HG02623 (cell line): ENCODE measurements around the gene TCERG1L.

ENCODE experiments used
- ATAC-seq: cut with Tn5 transposase; IDR thresholded peaks from one replicate; pipeline ENCODE4 v1.9.1; 2021; ENCODE audit warnings: moderate library complexity; ENCODE audit not compliant: unreplicated experiment

TCERG1L gene

GRCh38 chr10:131211965-131212619 is 99.4 kb downstream of the TCERG1L start:
- ATAC-seq, result no peak

- no peak for ATAC-seq
Observed at GRCh38 chr10:131211559-131211958, 100.0 kb downstream of the TCERG1L start.

- no peak for ATAC-seq
Observed at GRCh38 chr10:131211146-131211545, 100.4 kb downstream of the TCERG1L start.

- ATAC-seq, result no peak
Observed at GRCh38 chr10:131210181-131210580, 101.3 kb downstream of the TCERG1L start.

GRCh38 chr10:131207584-131208532 is 103.7 kb downstream of the TCERG1L start:
- ATAC-seq, result no peak

- no peak for ATAC-seq
Observed at GRCh38 chr10:131207176-131207575, 104.3 kb downstream of the TCERG1L start.

- ATAC-seq, result no peak
Observed at GRCh38 chr10:131206111-131206995, 105.2 kb downstream of the TCERG1L start.

- no peak for ATAC-seq
Observed at GRCh38 chr10:131205556-131205955, 106.0 kb downstream of the TCERG1L start.

GRCh38 chr10:131204406-131205152 is 106.9 kb downstream of the TCERG1L start:
- no peak for ATAC-seq

GRCh38 chr10:131203456-131204357 is 107.8 kb downstream of the TCERG1L start:
- ATAC-seq, result no peak

- no peak for ATAC-seq
Observed at GRCh38 chr10:131202990-131203389, 108.5 kb downstream of the TCERG1L start.

- ATAC-seq, result no peak
Observed at GRCh38 chr10:131201741-131202515, 109.6 kb downstream of the TCERG1L start.

GRCh38 chr10:131200856-131201470 is 110.6 kb downstream of the TCERG1L start:
- ATAC-seq, result no peak

- ATAC-seq, result no peak
Observed at GRCh38 chr10:131199646-131200045, 111.9 kb downstream of the TCERG1L start.

- ATAC-seq, result no peak
Observed at GRCh38 chr10:131198843-131199242, 112.7 kb downstream of the TCERG1L start.

GRCh38 chr10:131198401-131198800 is 113.1 kb downstream of the TCERG1L start:
- no peak for ATAC-seq

- no peak for ATAC-seq
Observed at GRCh38 chr10:131196176-131196885, 115.2 kb downstream of the TCERG1L start.
